GM23338 (cell line): Measurements from ENCODE around the gene YIPF2. TPM values are rescaled to one million over a fixed set of nuclear protein-coding genes. Genes with fewer than 3 reads are reported as not detected.
A peak's percentile ranks its signal among the peaks of the same experiment; 100 is the strongest.

Experiments
- ATAC-seq: fragments of 200-7000 bp; cut with Tn5 transposase; 3 replicates; pipeline ENCODE4 v1.9.1; 2020
- DNase-seq: peaks from one replicate; pipeline ENCODE4 v3.0.0-alpha.2; 2015; ENCODE audit warnings: low spot score
- H2AFZ ChIP-seq: fragments of 200-600 bp; sonication (generic); 2 replicates; pipeline ENCODE4 v1.8.0; 2016; ENCODE audit warnings: antibody characterized with exemption, mild to moderate bottlenecking, moderate library complexity
- H3F3A ChIP-seq: fragments of 200-600 bp; sonication (generic); replicated peaks from 2 replicates; pipeline ENCODE4 v1.8.0; 2017; ENCODE audit warnings: antibody characterized with exemption, mixed run types, low read depth
- H3K27ac ChIP-seq: fragments of 200-600 bp; sonication (generic); 2 replicates; pipeline ENCODE4 v1.6.1; 2016; ENCODE audit warnings: low read depth
- H3K27me3 ChIP-seq: fragments of 200-600 bp; sonication (generic); 2 replicates; pipeline ENCODE4 v1.8.0; 2016; ENCODE audit warnings: mild to moderate bottlenecking, mixed run types, moderate library complexity; ENCODE audit not compliant: insufficient read depth
- H3K36me3 ChIP-seq: fragments of 200-600 bp; sonication (generic); 2 replicates; pipeline ENCODE4 v1.8.0; 2016; ENCODE audit warnings: mild to moderate bottlenecking; ENCODE audit not compliant: insufficient read depth
- H3K4me1 ChIP-seq: fragments of 200-600 bp; sonication (generic); 2 replicates; pipeline ENCODE4 v1.8.0; 2016; ENCODE audit warnings: mild to moderate bottlenecking, moderate library complexity; ENCODE audit not compliant: insufficient read depth
- H3K4me2 ChIP-seq: fragments of 200-600 bp; sonication (generic); 2 replicates; pipeline ENCODE4 v1.7.1; 2017; ENCODE audit warnings: mixed run types
- H3K4me3 ChIP-seq: fragments of 200-600 bp; sonication (generic); 2 replicates; pipeline ENCODE4 v1.6.1; 2016; ENCODE audit warnings: mixed run types
- H3K79me2 ChIP-seq: fragments of 200-600 bp; sonication (generic); replicated peaks from 2 replicates; pipeline ENCODE4 v1.8.0; 2017; ENCODE audit warnings: mild to moderate bottlenecking; ENCODE audit not compliant: insufficient read depth
- H3K9me2 ChIP-seq: fragments of 200-600 bp; sonication (generic); 2 replicates; pipeline ENCODE4 v1.8.0; 2017; ENCODE audit not compliant: insufficient read depth
- H4K20me1 ChIP-seq: fragments of 200-600 bp; sonication (generic); replicated peaks from 2 replicates; pipeline ENCODE4 v1.8.0; 2017; ENCODE audit warnings: mild to moderate bottlenecking; ENCODE audit not compliant: insufficient read depth
- H3K27ac Mint-ChIP-seq: 2 replicates; pipeline ENCODE4 v1.8.0; 2020; ENCODE audit warnings: inconsistent platforms, mild to moderate bottlenecking, moderate library complexity, mixed read lengths
- H3K27me3 Mint-ChIP-seq: 3 replicates; pipeline ENCODE4 v1.8.0; 2022; ENCODE audit warnings: low read depth, mild to moderate bottlenecking, moderate library complexity, mixed read lengths, inconsistent platforms; ENCODE audit not compliant: insufficient read depth, poor library complexity
- H3K36me3 Mint-ChIP-seq: 3 replicates; pipeline ENCODE4 v1.8.0; 2021; ENCODE audit warnings: low read depth, mild to moderate bottlenecking, inconsistent platforms, moderate library complexity, mixed read lengths
- H3K4me1 Mint-ChIP-seq: 3 replicates; pipeline ENCODE4 v1.8.0; 2020; ENCODE audit warnings: mild to moderate bottlenecking, inconsistent platforms, mixed read lengths
- H3K4me3 Mint-ChIP-seq: 3 replicates; pipeline ENCODE4 v1.8.0; 2021; ENCODE audit warnings: moderate library complexity, mild to moderate bottlenecking, inconsistent platforms, mixed read lengths
- H3K9me3 Mint-ChIP-seq: 3 replicates; pipeline ENCODE4 v1.8.0; 2020; ENCODE audit warnings: moderate library complexity, mild to moderate bottlenecking, inconsistent platforms, mixed read lengths
- CREB1 ChIP-seq: fragments of 250-450 bp; sonication (Bioruptor Pico); IDR thresholded peaks from 2 replicates; pipeline ENCODE4 v1.5.0; 2020; ENCODE audit warnings: low read depth, mild to moderate bottlenecking, moderate library complexity
- CTCF ChIP-seq, 2 experiments: fragments of 200-600 bp in 1 of 2; sonication (generic) in 1 of 2; conservative IDR thresholded peaks; 2 replicates each; pipeline versions ENCODE4 v1.5.1 to v1.6.1; 2016 to 2017; ENCODE audit warnings: antibody characterized with exemption in 2 of 2, low read depth in 2 of 2, mild to moderate bottlenecking in 2 of 2, moderate library complexity in 1 of 2
- ETS1 ChIP-seq: IDR thresholded peaks from 2 replicates; pipeline ENCODE4 v1.6.1; 2016; ENCODE audit warnings: antibody characterized with exemption
- EZH2 ChIP-seq: fragments of 200-600 bp; sonication (generic); IDR thresholded peaks from one replicate; pipeline ENCODE4 v1.8.0; 2017; ENCODE audit warnings: antibody characterized with exemption, mild to moderate bottlenecking, low read depth; ENCODE audit not compliant: unreplicated experiment
- EZH2phosphoT487 ChIP-seq: fragments of 200-600 bp; sonication (generic); IDR thresholded peaks from one replicate; pipeline ENCODE4 v1.8.1; 2018; ENCODE audit warnings: antibody characterized with exemption; ENCODE audit not compliant: unreplicated experiment
- JUNB ChIP-seq: IDR thresholded peaks from one replicate; pipeline ENCODE4 v1.6.1; 2016; ENCODE audit warnings: antibody characterized with exemption; ENCODE audit not compliant: unreplicated experiment
- NANOG ChIP-seq: IDR thresholded peaks from 2 replicates; pipeline ENCODE4 v1.6.1; 2016; ENCODE audit warnings: antibody characterized with exemption, borderline replicate concordance
- POLR2AphosphoS5 ChIP-seq: IDR thresholded peaks from 2 replicates; pipeline ENCODE4 v1.6.1; 2016; ENCODE audit warnings: antibody characterized with exemption, low read depth
- STAT1 ChIP-seq: IDR thresholded peaks from one replicate; pipeline ENCODE4 v1.6.1; 2016; ENCODE audit warnings: antibody characterized with exemption; ENCODE audit not compliant: unreplicated experiment
- ZNF114 ChIP-seq: fragments of 250-450 bp; sonication (Bioruptor Pico); IDR thresholded peaks from 2 replicates; pipeline ENCODE4 v1.5.0; 2020; ENCODE audit warnings: mild to moderate bottlenecking, moderate library complexity
- ZNF462 ChIP-seq: fragments of 250-450 bp; sonication (Bioruptor Pico); IDR thresholded peaks from 2 replicates; pipeline ENCODE4 v1.5.0; 2020; ENCODE audit warnings: mild to moderate bottlenecking, moderate library complexity
- polyA plus RNA-seq: library from polyadenylated mRNA; unstranded; fragments of >200 nt; fragmentation: Nextera tagmentation; extraction: Ambion mirVana; gene quantifications from 2 replicates; pipeline ENCODE4 v1.2.1, GENCODE V29; 2016
- total RNA-seq: library from RNA; depleted of rRNA; stranded (reverse); fragments of >200 nt; shearing (Covaris generic); gene quantifications from 2 replicates; pipeline ENCODE4 v1.2.3, GENCODE V29; 2014

The YIPF2 gene
- total and polyA plus RNA-seq, 2 experiments from 2014 or later, result 36.3 to 63.7 TPM

GRCh38 chr19:10963865-10964264, 35.4 kb upstream of the YIPF2 start (continued):
- TF ChIP-seq POLR2AphosphoS5, result no peak
- TF ChIP-seq CREB1, result no peak
- TF ChIP-seq ZNF114 (CRISPR knock-in tag), result no peak
- TF ChIP-seq CTCF (conservative IDR thresholded peaks at IDR 0.05; ENCODE audit: low read depth in 2 of 2), result no peak
- TF ChIP-seq EZH2, result no peak

GRCh38 chr19:10962863-10963262, 34.4 kb upstream of the YIPF2 start:
- peaks cover 35% of the 10 kb centered on the region for H3K4me1 Mint-ChIP-seq
- Histone ChIP-seq H3K9me2 (no peaks in the 10 kb centered on the region), H3K79me2 (peaks cover 66% of the 10 kb centered on the region), H3F3A (0 out of 2 replicates have a peak, but pooled peaks cover 18% of the 10 kb centered on the region), H3K27ac (no peak overlapping the region), H3K4me1 (peaks cover 27% of the 10 kb centered on the region; the same call in 1 of the 2 replicates), H3K36me3 (no peaks in the 10 kb centered on the region; the same call in 1 of the 2 replicates), H3K4me2 (peak overlapping the region; percentile 85; the same call in 1 of the 2 replicates), H2AFZ (no peak overlapping the region), H4K20me1 (peaks cover 38% of the 10 kb centered on the region), H3K27me3 (no peaks in the 10 kb centered on the region), H3K4me3 (peak overlapping the region; percentile 97)
- no peaks in the 10 kb centered on the region for H3K9me3 Mint-ChIP-seq
- H3K36me3 Mint-ChIP-seq, result peaks cover 30% of the 10 kb centered on the region
- H3K27me3 Mint-ChIP-seq, result peaks cover 8% of the 10 kb centered on the region
- H3K27ac Mint-ChIP-seq, result no peak overlapping the region
- H3K4me3 Mint-ChIP-seq, result peak overlapping the region; percentile 91
- DNase-seq, result no peak
- ATAC-seq, result no peak
- TF ChIP-seq ZNF114 (CRISPR knock-in tag) (no peak), POLR2AphosphoS5 (no peak), CTCF (conservative IDR thresholded peaks at IDR 0.05; ENCODE audit: low read depth in 2 of 2) (no peak), STAT1 (no peak), CREB1 (no peak), ETS1 (no peak), ZNF462 (no peak), NANOG (no peak), JUNB (no peak), EZH2phosphoT487 (no peak), EZH2 (no peak)
